ENCODE results near the gene PCDH15. TPM values are rescaled to one million over a fixed set of nuclear protein-coding genes. Genes with fewer than 3 reads are reported as not detected.

PCDH15 gene
- total RNA-seq, 1 experiment from 2014 or later: not detected

- H3K4me3 ChIP-seq (ENCODE audit: low read depth, low read length, poor library complexity, severe bottlenecking): no peak overlapping the region
- no peak overlapping the region for H3K27ac ChIP-seq (ENCODE audit: low read depth, low read length, poor library complexity, severe bottlenecking)
- no peaks in the 10 kb centered on the region for H3K27me3 ChIP-seq (replicated peaks; ENCODE audit: insufficient read depth, low read depth, low read length, poor library complexity)
- CTCF ChIA-PET: no interaction called here
- no peaks in the 10 kb centered on the region for H3K9me3 ChIP-seq (ENCODE audit: low read depth, low read length, poor library complexity, severe bottlenecking)
- no peaks in the 10 kb centered on the region for H3K36me3 ChIP-seq (ENCODE audit: insufficient read depth, low read length, poor library complexity, severe bottlenecking)
- no peak for DNase-seq (ENCODE audit: low spot score)
- no peaks in the 10 kb centered on the region for H3K4me1 ChIP-seq (ENCODE audit: insufficient read depth, low read length, poor library complexity, severe bottlenecking)
- intact Hi-C loops (cut with micrococcal nuclease; ENCODE audit: unreplicated experiment): no loop called here
- POLR2A ChIA-PET (ENCODE audit: low non-redundant PET): no interaction called here
- no peak for TF ChIP-seq CTCF (conservative IDR thresholded peaks at IDR 0.05; ENCODE audit: low read depth, low read length)
- TF ChIP-seq EZH2 (IDR thresholded peaks at IDR 0.05; ENCODE audit: borderline replicate concordance, low read depth, low read length, poor library complexity, severe bottlenecking): no peak
- BruUV-seq (replicated peaks): no TSS peak
Observed at GRCh38 chr10:54002077-54002476, 799.0 kb downstream of the PCDH15 start.

DNA sequence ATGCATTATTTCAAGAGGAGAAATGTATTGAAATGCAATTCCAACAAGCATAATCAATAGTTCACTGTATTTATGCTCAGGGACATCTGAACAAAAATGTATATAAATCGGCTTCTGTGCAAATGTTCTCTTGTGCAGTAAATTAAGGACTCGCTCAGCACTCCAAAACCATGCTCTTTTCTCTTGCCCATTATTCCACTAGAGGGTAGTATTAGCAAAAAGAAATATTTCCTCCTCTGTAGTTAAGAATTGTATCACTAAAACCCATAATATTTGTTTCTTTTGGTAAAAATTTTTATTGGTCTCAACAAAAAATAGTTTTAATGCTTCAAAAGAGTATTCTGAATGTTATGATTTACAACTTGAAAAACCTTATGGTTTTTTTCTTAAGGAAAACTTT is 803.1 kb downstream of the PCDH15 start:
- 0 out of 2 replicates have a peak, but pooled peaks have one; percentile 9 for TF ChIP-seq CTCF (conservative IDR thresholded peaks at IDR 0.05; ENCODE audit: low read depth, low read length)
- TF ChIP-seq EZH2 (IDR thresholded peaks at IDR 0.05; ENCODE audit: borderline replicate concordance, low read depth, low read length, poor library complexity, severe bottlenecking): no peak
- Histone ChIP-seq H3K4me1 (ENCODE audit: insufficient read depth, low read length, poor library complexity, severe bottlenecking) (no peaks in the 10 kb centered on the region), H3K9me3 (ENCODE audit: low read depth, low read length, poor library complexity, severe bottlenecking) (no peaks in the 10 kb centered on the region), H3K27ac (ENCODE audit: low read depth, low read length, poor library complexity, severe bottlenecking) (no peak overlapping the region), H3K27me3 (replicated peaks; ENCODE audit: insufficient read depth, low read depth, low read length, poor library complexity) (no peaks in the 10 kb centered on the region), H3K4me3 (ENCODE audit: low read depth, low read length, poor library complexity, severe bottlenecking) (no peak overlapping the region), H3K36me3 (ENCODE audit: insufficient read depth, low read length, poor library complexity, severe bottlenecking) (no peaks in the 10 kb centered on the region)
- no TSS peak for BruUV-seq (replicated peaks)
- POLR2A ChIA-PET (ENCODE audit: low non-redundant PET): no interaction called here
- no peak for DNase-seq (ENCODE audit: low spot score)
- intact Hi-C loops (cut with micrococcal nuclease; ENCODE audit: unreplicated experiment): no loop called here
- CTCF ChIA-PET: no interaction called here

- ChIA-PET POLR2A (ENCODE audit: low non-redundant PET) (no interaction called here), CTCF (no interaction called here)
- Histone ChIP-seq H3K36me3 (ENCODE audit: insufficient read depth, low read length, poor library complexity, severe bottlenecking) (no peaks in the 10 kb centered on the region), H3K27me3 (replicated peaks; ENCODE audit: insufficient read depth, low read depth, low read length, poor library complexity) (no peaks in the 10 kb centered on the region), H3K4me3 (ENCODE audit: low read depth, low read length, poor library complexity, severe bottlenecking) (no peak overlapping the region), H3K9me3 (ENCODE audit: low read depth, low read length, poor library complexity, severe bottlenecking) (peaks cover 14% of the 10 kb centered on the region), H3K4me1 (ENCODE audit: insufficient read depth, low read length, poor library complexity, severe bottlenecking) (no peaks in the 10 kb centered on the region), H3K27ac (ENCODE audit: low read depth, low read length, poor library complexity, severe bottlenecking) (no peak overlapping the region)
- no TSS peak for BruUV-seq (replicated peaks)
- no peak for DNase-seq (ENCODE audit: low spot score)
- intact Hi-C loops (cut with micrococcal nuclease; ENCODE audit: unreplicated experiment): no loop called here
- no peak for TF ChIP-seq CTCF (conservative IDR thresholded peaks at IDR 0.05; ENCODE audit: low read depth, low read length)
- TF ChIP-seq EZH2 (IDR thresholded peaks at IDR 0.05; ENCODE audit: borderline replicate concordance, low read depth, low read length, poor library complexity, severe bottlenecking): no peak
Observed at GRCh38 chr10:53990799-53991238, 810.2 kb downstream of the PCDH15 start.

Data from A673 (cell line).